HUES48 (cell line): Measurements from ENCODE around the gene TRMT2A.

Source experiments
- H3K27ac ChIP-seq: one replicate; pipeline ENCODE4 v1.7.0; 2013; ENCODE audit warnings: low read depth, low read length, inconsistent platforms
- H3K27me3 ChIP-seq: 2 replicates; pipeline ENCODE4 v1.6.1; 2013; ENCODE audit warnings: mild to moderate bottlenecking, low read length; ENCODE audit not compliant: control insufficient read depth, insufficient read depth
- H3K36me3 ChIP-seq: 2 replicates; pipeline ENCODE4 v1.6.1; 2013; ENCODE audit warnings: low read length; ENCODE audit not compliant: control insufficient read depth, insufficient read depth
- H3K4me1 ChIP-seq: 2 replicates; pipeline ENCODE4 v1.6.1; 2013; ENCODE audit warnings: mild to moderate bottlenecking, low read length; ENCODE audit not compliant: control insufficient read depth, insufficient read depth
- H3K4me3 ChIP-seq: 2 replicates; pipeline ENCODE4 v1.5.1; 2013; ENCODE audit warnings: mild to moderate bottlenecking, low read depth, low read length
- H3K9ac ChIP-seq: 2 replicates; pipeline ENCODE4 v1.6.1; 2013; ENCODE audit warnings: mild to moderate bottlenecking, low read depth, low read length, moderate library complexity
- H3K9me3 ChIP-seq: 2 replicates; pipeline ENCODE4 v1.6.1; 2013; ENCODE audit warnings: low read length; ENCODE audit not compliant: control insufficient read depth, insufficient read depth

Gene TRMT2A

GRCh38 chr22:20107951-20108756, 8.9 kb downstream of the TRMT2A start:
- no peak overlapping the region for H3K4me3 ChIP-seq
- H3K27me3 ChIP-seq = no peaks in the 10 kb centered on the region
- peaks cover 95% of the 10 kb centered on the region for H3K36me3 ChIP-seq
- H3K4me1 ChIP-seq = no peaks in the 10 kb centered on the region
- no peak overlapping the region for H3K9ac ChIP-seq
- no peaks in the 10 kb centered on the region for H3K9me3 ChIP-seq
- no peak overlapping the region for H3K27ac ChIP-seq

GRCh38 chr22:20107471-20107901, 9.5 kb downstream of the TRMT2A start:
- H3K27me3 ChIP-seq = no peaks in the 10 kb centered on the region
- H3K36me3 ChIP-seq = peaks cover 94% of the 10 kb centered on the region
- no peak overlapping the region for H3K9ac ChIP-seq
- H3K27ac ChIP-seq = no peak overlapping the region
- no peak overlapping the region for H3K4me3 ChIP-seq
- H3K9me3 ChIP-seq = no peaks in the 10 kb centered on the region
- H3K4me1 ChIP-seq = no peaks in the 10 kb centered on the region

GRCh38 chr22:20106849-20107237, 10.2 kb downstream of the TRMT2A start:
- H3K4me1 ChIP-seq = no peaks in the 10 kb centered on the region
- peaks cover 94% of the 10 kb centered on the region for H3K36me3 ChIP-seq
- no peak overlapping the region for H3K27ac ChIP-seq
- H3K9me3 ChIP-seq = no peaks in the 10 kb centered on the region
- no peak overlapping the region for H3K4me3 ChIP-seq
- H3K9ac ChIP-seq = no peak overlapping the region
- no peaks in the 10 kb centered on the region for H3K27me3 ChIP-seq

GRCh38 chr22:20106205-20106848, 10.7 kb downstream of the TRMT2A start:
- Histone ChIP-seq H3K27me3 (no peaks in the 10 kb centered on the region), H3K4me1 (no peaks in the 10 kb centered on the region), H3K36me3 (peaks cover 95% of the 10 kb centered on the region), H3K9me3 (no peaks in the 10 kb centered on the region), H3K9ac (no peak overlapping the region), H3K27ac (no peak overlapping the region), H3K4me3 (no peak overlapping the region)

- H3K9ac ChIP-seq = no peak overlapping the region
- H3K9me3 ChIP-seq = no peaks in the 10 kb centered on the region
- H3K4me3 ChIP-seq = no peak overlapping the region
- H3K4me1 ChIP-seq = peaks cover 1% of the 10 kb centered on the region; the same call in 1 of the 2 replicates
- peaks cover 94% of the 10 kb centered on the region for H3K36me3 ChIP-seq
- H3K27ac ChIP-seq = no peak overlapping the region
- no peaks in the 10 kb centered on the region for H3K27me3 ChIP-seq
Observed at GRCh38 chr22:20105456-20106204, 11.4 kb downstream of the TRMT2A start.

- Histone ChIP-seq H3K4me3 (no peak overlapping the region), H3K9me3 (no peaks in the 10 kb centered on the region), H3K4me1 (peaks cover 6% of the 10 kb centered on the region; the same call in 1 of the 2 replicates), H3K9ac (no peak overlapping the region), H3K27me3 (no peaks in the 10 kb centered on the region), H3K36me3 (peaks cover 92% of the 10 kb centered on the region), H3K27ac (no peak overlapping the region)
Observed at GRCh38 chr22:20102203-20102780, 14.7 kb downstream of the TRMT2A start.

GRCh38 chr22:20101638-20102037, 15.4 kb downstream of the TRMT2A start:
- no peak overlapping the region for H3K9ac ChIP-seq
- no peak overlapping the region for H3K4me3 ChIP-seq
- H3K27ac ChIP-seq = no peak overlapping the region
- H3K36me3 ChIP-seq = peaks cover 92% of the 10 kb centered on the region
- H3K27me3 ChIP-seq = no peaks in the 10 kb centered on the region
- H3K4me1 ChIP-seq = peaks cover 6% of the 10 kb centered on the region; the same call in 1 of the 2 replicates
- no peaks in the 10 kb centered on the region for H3K9me3 ChIP-seq

GRCh38 chr22:20099099-20099711, 17.8 kb downstream of the TRMT2A start:
- no peak overlapping the region for H3K9ac ChIP-seq
- peaks cover 93% of the 10 kb centered on the region for H3K36me3 ChIP-seq
- no peak overlapping the region for H3K27ac ChIP-seq

GRCh38 chr22:20096574-20097420, 20.2 kb downstream of the TRMT2A start:
- Histone ChIP-seq H3K9me3 (no peaks in the 10 kb centered on the region), H3K4me1 (peaks cover 6% of the 10 kb centered on the region; the same call in 1 of the 2 replicates), H3K9ac (no peak overlapping the region), H3K36me3 (peaks cover 96% of the 10 kb centered on the region), H3K27me3 (no peaks in the 10 kb centered on the region), H3K4me3 (no peak overlapping the region), H3K27ac (no peak overlapping the region)

More at GRCh38 chr22:20099099-20099711, 17.8 kb downstream of the TRMT2A start:
- Histone ChIP-seq H3K9me3 (no peaks in the 10 kb centered on the region), H3K27me3 (no peaks in the 10 kb centered on the region), H3K4me1 (peaks cover 6% of the 10 kb centered on the region; the same call in 1 of the 2 replicates), H3K4me3 (no peak overlapping the region)

GRCh38 chr22:20095521-20095920, 21.5 kb downstream of the TRMT2A start:
- Histone ChIP-seq H3K9ac (no peak overlapping the region), H3K9me3 (no peaks in the 10 kb centered on the region), H3K4me1 (peaks cover 3% of the 10 kb centered on the region; the same call in 1 of the 2 replicates), H3K4me3 (no peak overlapping the region), H3K36me3 (peaks cover 97% of the 10 kb centered on the region), H3K27me3 (no peaks in the 10 kb centered on the region), H3K27ac (no peak overlapping the region)
